Placental pericyte (primary cell): ENCODE results near the gene PTPRJ. TPM values are rescaled to one million over a fixed set of nuclear protein-coding genes. Genes with fewer than 3 reads are reported as not detected.

Experiments used
- small RNA-seq: library from RNA; depleted of rRNA; stranded (forward); fragments of <200 nt; gene quantifications from one replicate; pipeline ENCODE3, GENCODE V24; 2012; ENCODE audit warnings: low replicate concordance
- total RNA-seq: library from RNA; depleted of rRNA; stranded (reverse); fragments of >200 nt; gene quantifications from 2 replicates; pipeline ENCODE4 v1.2.3, GENCODE V29; 2012

Gene PTPRJ
- 29.5 and 30.0 TPM in 2 replicates for total RNA-seq

DNA sequence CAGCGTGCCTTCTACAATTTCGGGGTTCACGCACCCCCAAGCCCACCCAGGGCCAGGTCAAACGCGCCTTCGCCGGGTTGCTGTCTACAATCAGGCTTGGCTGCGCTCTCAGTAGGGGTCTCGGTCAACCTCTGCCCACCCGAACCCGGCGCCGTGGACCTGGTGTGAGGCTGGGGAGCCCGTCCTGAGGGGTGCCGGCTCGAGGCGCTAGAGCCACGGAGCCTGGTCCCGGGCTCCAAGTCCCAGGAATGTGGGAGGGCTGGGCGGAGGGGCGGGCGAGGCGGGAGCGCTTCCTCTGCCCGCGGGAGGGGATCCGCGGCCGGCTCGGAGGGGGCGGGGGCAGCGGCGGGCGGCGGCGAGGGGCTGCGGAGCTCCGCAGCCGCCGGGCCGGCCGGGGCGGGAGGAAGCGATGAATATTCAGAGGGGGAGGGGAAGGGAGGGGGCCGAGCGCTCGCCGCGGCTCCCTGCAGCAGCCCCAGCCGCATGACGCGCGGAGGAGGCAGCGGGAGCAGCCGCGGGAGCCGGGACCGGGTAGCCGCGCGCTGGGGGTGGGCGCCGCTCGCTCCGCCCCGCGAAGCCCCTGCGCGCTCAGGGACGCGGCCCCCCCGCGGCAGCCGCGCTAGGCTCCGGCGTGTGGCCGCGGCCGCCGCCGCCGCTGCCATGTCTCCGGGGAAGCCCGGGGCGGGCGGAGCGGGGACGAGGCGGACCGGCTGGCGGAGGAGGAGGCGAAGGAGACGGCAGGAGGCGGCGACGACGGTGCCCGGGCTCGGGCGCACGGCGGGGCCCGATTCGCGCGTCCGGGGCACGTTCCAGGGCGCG is at the start of gene PTPRJ:
PTPRJ (plus strand) TSS at position 472 of the 819 bp plus-strand sequence. CDS start 354 bp downstream, outside the sequence.

GRCh38 chr11:48216510-48216909 is 236.2 kb downstream of the PTPRJ start, which contains the start of gene OR4B1:
Gene OR4B1, plus strand, starts transcription at chr11:48216810. Its CDS starts 0 bp downstream, at chr11:48216810.

Small RNA genes lying within 50 kb of the gene (small RNA-seq; reads per million reads assigned to genes)
- 0.65 reads per million, percentile 28 among the genes with 10 or more reads in this experiment for gene MIR3161

Other genes with a start within 250 kb of the PTPRJ start
- 98.0 and 109 TPM in 2 replicates for gene FNBP4, start 213.2 kb upstream of the PTPRJ start, total RNA-seq
- gene NUP160, start 132.2 kb upstream of the PTPRJ start, total RNA-seq, result 25.8 and 51.0 TPM in 2 replicates
- not detected in 2 replicates for gene OR4B1, start 236.3 kb downstream of the PTPRJ start, total RNA-seq